Hippocampal formation (tissue), 2 donors: ENCODE measurements around the gene NCOA4.
A peak's percentile ranks its signal among the peaks of the same experiment; 100 is the strongest.
"Not testable (repeated sequence)": the region's sequence is repeated elsewhere in the genome, so short reads cannot be mapped to it uniquely, and the experiment has no call there.

Experiments used
- DNase-seq, 2 donors: peaks; one replicate each; lab custom pipeline; 2025; lab: John Stamatoyannopoulos, UW

NCOA4 gene

GRCh38 chr10:46030091-46030937, at the start of gene NCOA4:
Gene NCOA4, minus strand, starts transcription at chr10:46030623. Its CDS starts 13,943 bp downstream, at chr10:46016680.
- DNase-seq: peak; percentile 94 to 95

GRCh38 chr10:46079831-46080585, 49.6 kb upstream of the NCOA4 start:
- DNase-seq: no peak

GRCh38 chr10:46077731-46078413, 47.4 kb upstream of the NCOA4 start:
- no peak for DNase-seq

- no peak for DNase-seq
These were observed 46.7 kb upstream of the NCOA4 start for GRCh38 chr10:46077141-46077554.

GRCh38 chr10:46075869-46076268, 45.4 kb upstream of the NCOA4 start:
- DNase-seq: no peak

- no peak for DNase-seq
These were observed 43.9 kb upstream of the NCOA4 start for GRCh38 chr10:46074196-46074946.

- no peak for DNase-seq
These were observed 43.1 kb upstream of the NCOA4 start for GRCh38 chr10:46073564-46073963.

GRCh38 chr10:46070749-46071148, 40.3 kb upstream of the NCOA4 start:
- DNase-seq: no peak

GRCh38 chr10:46069771-46070463, 39.5 kb upstream of the NCOA4 start:
- DNase-seq: no peak

GRCh38 chr10:46068905-46069304, 38.5 kb upstream of the NCOA4 start:
- DNase-seq: no peak

GRCh38 chr10:46068117-46068516, 37.7 kb upstream of the NCOA4 start:
- no peak for DNase-seq

- DNase-seq: no peak
These were observed 33.9 kb upstream of the NCOA4 start for GRCh38 chr10:46064269-46064817.

- no peak for DNase-seq
These were observed 32.5 kb upstream of the NCOA4 start for GRCh38 chr10:46062723-46063428.

GRCh38 chr10:46060706-46061105, 30.3 kb upstream of the NCOA4 start:
- no peak for DNase-seq

GRCh38 chr10:46057927-46058326, 27.5 kb upstream of the NCOA4 start:
- DNase-seq: not testable (repeated sequence)

- DNase-seq: no peak
These were observed 26.6 kb upstream of the NCOA4 start for GRCh38 chr10:46057038-46057437.

- DNase-seq: no peak
These were observed 25.3 kb upstream of the NCOA4 start for GRCh38 chr10:46055771-46056170.

- DNase-seq: no peak
These were observed 23.4 kb upstream of the NCOA4 start for GRCh38 chr10:46053534-46054434.

- no peak for DNase-seq
These were observed 22.5 kb upstream of the NCOA4 start for GRCh38 chr10:46052791-46053375.
